Non-pigmented ciliary epithelial cell (primary cell): Measurements from ENCODE around the gene TMTC1.
"Not testable (repeated sequence)": the region's sequence is repeated elsewhere in the genome, so short reads cannot be mapped to it uniquely, and the experiment has no call there.

Source experiments
- DNase-seq: peaks from one replicate; pipeline ENCODE4 v3.0.0-alpha.2; 2010; ENCODE audit warnings: low read depth

TMTC1 gene

DNA sequence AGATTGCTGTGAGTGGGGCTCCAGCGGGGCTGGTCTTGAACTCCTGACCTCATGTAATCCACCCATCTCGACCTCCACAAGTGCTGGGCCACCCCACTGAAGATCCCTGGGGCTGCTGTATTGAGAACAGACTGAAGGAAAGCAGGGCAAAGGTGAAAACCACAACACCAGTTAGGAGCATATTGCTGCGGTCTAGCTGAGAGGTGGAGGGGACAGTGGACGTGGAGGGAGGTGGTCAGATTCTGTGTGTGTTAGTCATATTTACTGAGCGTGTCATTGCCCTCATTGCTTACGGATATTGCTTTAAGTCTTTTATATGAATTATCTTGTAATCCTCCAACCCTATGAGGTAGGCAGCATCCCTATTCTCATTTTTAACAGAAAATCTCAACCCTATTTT lies 217.3 kb downstream of the TMTC1 start:
- DNase-seq, result peak; percentile 70

DNA sequence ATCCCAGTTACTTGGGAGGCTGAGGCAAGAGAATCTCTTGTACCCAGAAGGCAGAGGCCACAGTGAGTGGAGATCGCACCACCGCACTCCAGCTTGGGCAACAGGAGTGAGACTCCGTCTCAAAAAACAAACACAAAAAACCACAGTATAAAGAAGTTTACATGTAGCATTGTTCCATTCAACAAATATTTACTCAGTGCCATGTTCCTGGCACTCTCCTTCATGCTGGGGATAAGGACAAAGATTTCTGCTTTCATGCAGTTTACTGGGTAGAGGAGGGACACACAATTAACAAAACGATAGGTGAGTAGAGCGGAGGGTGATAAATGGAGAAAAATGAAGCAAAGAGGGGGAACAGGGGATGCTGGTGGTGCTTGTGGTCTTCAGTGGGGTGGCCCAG lies 218.0 kb downstream of the TMTC1 start:
- DNase-seq, result no peak

DNA sequence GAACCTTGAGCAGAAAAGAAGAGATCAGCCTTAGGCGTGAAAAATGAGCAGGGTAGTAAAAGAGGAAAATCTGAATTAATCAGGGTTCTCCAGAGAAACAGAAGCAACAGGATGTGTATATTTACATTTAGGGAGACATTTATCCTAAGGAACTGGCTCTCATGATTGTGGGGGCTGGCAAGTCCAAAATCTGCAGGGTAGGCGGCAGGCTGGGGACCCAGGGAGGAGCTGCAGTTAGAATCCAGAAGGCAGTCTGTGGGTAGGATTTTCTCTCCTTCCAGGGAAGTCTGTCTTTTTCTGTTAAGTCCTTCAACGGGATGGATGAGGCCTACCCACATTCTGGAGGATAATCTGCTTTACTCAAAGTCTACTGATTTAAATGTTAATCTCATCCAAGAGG lies 218.8 kb downstream of the TMTC1 start:
- no peak for DNase-seq

- DNase-seq, result no peak
Observed at GRCh38 chr12:29563636-29564035, 220.1 kb downstream of the TMTC1 start.

DNA sequence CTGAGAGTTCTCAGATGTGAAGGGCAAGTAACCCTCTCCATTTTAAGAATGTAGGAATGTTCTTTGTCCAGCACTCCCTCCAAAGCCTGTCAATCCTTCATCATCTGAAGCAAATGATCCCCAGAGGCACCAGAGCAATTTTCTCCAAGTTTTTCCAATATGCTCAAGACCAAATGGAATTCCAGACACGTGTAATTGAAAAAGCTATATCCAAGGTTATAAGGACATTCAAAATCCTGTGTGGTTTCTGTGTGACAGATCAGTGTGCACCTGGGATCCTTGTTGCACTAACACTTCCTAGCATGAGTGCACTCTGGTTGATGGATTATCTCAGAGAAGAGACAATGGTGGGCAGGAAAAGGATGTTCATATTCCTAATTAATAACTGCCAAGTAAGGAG lies 220.7 kb downstream of the TMTC1 start:
- DNase-seq, result no peak

DNA sequence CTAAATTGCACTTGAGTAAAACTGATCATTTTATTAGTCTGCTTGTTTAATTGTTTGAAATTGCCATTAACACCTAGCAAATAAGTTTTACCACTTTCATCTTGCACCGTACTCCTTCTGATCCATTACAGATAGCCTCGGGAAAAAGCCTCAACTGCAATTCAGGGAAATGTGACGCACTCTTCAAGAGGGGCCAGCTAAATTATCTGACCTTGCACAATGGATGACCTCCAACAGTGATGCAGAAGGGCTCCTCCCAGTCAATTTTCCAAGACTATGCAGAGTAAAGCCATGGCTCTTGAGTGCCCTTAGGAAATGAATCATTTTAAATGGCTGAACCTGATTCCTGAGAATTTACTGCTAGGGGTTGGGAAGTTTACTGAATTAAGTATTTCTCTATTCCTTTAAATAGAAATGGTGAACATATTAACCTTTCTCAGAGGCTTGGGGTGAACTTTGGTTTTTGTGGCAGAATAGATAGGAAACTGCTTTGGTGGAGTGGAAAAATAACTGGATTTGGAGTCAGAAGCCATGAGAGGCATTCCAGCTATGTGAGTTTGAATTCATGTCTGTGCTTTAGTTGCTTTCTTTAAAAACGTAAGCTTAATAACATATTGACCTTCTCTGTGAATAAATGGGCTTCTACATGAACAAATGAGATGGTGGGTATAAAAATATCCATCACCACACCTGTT lies 221.5 kb downstream of the TMTC1 start:
- no peak for DNase-seq

DNA sequence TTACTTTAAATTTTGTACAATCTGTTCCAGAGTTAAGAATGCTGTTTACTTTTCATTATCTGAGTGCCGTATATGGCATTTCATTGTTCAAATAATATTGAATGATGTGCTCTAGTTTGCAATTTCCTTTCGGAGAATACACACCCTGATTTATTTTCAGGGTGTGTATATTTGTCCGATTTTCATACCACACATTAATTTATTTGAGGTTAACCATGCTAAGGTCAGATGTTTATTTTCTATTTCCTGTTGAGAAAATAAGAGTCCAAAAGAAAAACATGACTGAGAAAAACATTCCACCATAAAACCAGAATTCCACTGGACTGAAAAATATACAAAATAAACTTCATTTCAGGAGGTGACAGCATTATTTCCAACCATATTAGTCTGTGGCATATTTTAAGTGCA lies 222.1 kb downstream of the TMTC1 start:
- no peak for DNase-seq

DNA sequence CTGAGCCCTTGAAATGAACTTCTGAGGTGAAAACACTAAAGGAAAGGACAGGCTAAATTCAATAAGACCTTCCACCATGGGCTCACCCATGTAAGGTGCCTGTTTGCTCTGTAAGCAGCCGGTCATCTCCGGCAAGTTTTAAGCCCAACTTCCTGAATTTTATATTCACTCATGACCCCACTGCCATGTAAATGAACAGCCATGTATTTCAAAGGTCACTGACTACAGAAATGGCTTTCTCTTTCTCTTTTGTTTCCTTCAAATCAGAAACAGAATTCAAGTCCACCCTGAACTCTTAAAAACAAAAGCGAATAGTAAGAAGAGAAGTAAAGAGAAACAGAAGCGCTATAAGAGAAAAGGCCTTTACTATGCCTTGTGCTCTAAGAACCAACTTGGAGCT lies 224.5 kb downstream of the TMTC1 start:
- DNase-seq, result no peak

DNA sequence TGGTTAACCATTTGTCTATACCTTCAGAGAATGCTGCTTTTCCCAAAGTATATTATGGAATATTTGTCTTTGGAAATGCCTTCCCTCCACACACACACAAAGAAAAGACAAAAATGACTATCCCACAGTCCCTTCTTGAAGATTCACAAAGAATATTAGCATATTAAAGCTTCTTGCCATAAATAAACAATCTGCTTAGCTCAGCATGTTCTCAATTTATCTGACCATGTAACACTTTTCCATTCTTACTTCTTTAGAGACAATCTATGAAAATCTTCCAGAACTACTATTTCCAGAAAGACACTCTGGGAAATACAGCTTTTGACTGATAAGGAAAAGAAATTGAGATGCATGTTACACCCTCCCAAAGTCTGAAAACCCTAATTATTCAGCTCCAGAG lies 227.4 kb downstream of the TMTC1 start:
- no peak for DNase-seq

DNA sequence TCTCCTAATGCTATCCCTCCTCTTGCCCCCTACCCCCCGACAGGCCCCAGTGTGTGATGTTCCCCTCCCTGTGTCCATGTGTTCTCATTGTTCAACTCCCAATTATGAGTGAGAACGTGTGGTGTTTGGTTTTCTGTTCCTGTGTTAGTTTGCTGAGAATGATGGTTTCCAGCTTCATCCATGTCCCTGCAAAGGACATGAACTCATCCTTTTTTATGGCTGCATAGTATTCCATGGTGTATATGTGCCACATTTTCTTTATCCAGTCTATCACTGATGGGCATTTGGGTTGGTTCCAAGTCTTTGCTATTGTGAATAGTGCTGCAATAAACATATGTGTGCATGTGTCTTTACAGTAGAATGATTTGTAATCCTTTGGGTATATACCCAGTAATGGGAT lies 228.3 kb downstream of the TMTC1 start:
- DNase-seq, result not testable (repeated sequence)

GRCh38 chr12:29552994-29553748 lies 230.6 kb downstream of the TMTC1 start:
- DNase-seq, result no peak

- DNase-seq, result no peak
Observed at GRCh38 chr12:29552324-29552927, 231.3 kb downstream of the TMTC1 start.

GRCh38 chr12:29551812-29552211 lies 231.9 kb downstream of the TMTC1 start:
- DNase-seq, result no peak

DNA sequence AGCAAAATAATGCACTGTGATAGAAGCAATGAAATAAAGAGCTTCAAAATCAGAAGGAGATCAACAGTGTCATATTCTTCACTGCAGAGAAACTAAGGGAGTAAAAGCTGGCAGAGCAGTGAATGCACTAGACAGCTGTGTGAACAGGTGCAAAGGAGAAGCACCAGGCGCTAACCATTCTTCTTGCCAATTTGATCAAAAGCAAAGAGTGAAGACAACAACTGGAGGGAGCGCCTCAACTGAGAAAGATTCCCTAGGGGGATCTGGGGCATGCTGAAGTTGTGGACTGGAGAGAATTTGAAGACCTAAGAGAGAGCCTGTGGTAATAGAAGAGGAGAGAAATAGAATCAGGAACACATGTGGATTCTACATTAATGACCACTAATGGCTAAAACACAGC lies 235.9 kb downstream of the TMTC1 start:
- no peak for DNase-seq

GRCh38 chr12:29547151-29547632 lies 236.6 kb downstream of the TMTC1 start:
- DNase-seq, result no peak

DNA sequence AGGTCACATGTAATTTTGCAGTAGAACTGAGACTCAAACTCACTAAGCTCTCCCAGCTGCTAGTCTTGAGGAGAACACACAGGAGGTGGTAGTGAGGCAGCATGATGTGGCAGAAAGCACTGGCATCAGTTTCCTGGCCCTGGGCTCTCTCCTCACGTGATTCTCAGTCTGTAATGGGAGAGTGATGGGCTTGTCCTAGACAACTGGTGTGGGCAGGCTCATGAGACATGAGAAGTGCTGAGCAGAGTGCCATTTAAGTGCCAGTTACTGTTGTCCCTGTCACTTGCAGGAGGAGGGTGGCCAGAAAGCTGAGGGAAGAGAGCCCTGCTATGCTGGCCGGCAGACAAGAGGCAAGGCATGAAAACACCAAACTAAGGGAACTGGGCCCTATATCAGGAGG lies 237.7 kb downstream of the TMTC1 start:
- DNase-seq, result no peak

DNA sequence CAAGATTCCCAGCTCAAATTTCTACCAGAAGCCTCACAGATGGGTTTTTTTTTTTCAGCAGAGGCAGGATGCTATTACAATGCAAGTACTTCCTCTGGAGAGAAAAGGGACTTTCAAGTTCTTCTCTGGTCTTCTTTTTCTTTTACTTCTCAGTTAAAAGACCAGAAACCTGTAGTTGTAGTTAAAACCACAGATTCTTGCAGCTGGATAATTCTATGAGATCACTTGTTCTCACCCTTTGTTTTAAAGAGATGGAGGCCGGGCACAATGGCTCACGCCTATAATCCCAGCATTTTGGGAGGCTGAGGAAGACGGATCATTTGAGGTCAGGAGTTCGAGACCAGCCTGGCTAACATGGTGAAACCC lies 238.7 kb downstream of the TMTC1 start:
- no peak for DNase-seq

DNA sequence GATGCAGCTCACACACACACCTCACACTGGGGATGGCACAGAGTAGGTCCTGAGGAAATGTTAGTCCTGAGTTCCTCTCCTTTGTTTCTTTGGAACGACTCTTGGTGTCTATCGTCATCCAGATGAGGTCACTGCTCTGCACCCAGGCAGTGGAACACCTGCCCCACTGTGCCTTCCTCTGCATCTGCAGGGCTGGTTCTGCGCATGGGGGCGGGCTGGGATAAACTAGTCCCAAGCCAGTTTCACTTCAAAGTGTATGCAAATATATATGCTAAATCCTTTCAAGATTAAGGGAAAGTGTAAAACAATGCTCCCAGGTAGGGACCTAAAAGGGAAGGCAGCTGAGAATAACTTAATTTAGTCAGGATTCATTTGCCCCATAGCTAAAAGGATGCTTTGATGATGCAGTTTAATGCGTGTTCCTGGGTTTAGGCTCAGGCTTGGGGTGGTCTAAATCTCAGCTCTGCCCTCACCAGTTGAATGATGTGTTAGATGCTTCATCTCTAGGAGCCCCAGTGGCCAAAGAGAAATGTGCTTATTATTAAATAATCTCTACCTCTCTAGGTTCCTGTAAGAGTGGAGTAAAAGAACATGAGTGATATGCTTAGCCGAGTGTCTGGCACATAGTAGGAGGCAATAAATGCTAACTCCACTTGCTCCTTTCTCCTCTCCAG lies 239.2 kb downstream of the TMTC1 start:
- DNase-seq, result no peak

GRCh38 chr12:29543036-29543435 lies 240.7 kb downstream of the TMTC1 start:
- DNase-seq, result no peak

GRCh38 chr12:29537298-29537697 lies 246.4 kb downstream of the TMTC1 start:
- peak; percentile 37 for DNase-seq

GRCh38 chr12:29534935-29535334 lies 248.8 kb downstream of the TMTC1 start:
- no peak for DNase-seq

DNA sequence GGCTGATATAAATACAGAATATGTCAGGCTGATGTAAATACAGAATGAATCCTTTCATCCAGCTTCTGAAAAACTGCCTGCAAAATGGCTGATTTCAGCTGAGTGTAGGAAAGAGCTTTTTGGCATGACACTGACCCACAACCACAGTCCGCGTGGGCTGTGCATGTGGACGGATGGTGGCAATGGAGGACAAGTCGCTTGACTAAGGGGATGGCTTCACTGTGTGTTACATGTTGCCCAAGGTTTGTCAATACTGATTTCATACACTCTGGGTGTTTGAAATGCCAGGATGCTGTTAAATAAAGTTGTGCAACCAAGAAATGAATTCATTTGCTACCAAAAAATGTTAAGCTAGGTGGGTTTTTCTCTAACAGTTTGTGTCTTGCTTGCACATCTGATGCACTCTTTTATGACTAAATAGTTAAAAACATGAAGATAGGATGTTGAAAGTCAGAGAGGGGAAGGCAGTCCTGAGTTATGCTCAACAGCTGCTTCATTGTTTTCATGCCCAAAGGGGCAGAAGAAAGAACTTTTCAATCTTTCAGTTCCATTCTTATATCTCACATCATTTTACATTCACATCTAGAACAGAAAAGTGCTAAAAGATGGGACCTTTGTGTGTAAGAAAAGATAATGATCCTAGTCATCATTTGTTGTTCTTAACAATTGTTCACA lies 249.8 kb downstream of the TMTC1 start:
- no peak for DNase-seq
